HEK293 (cell line): ENCODE data around the gene PIK3AP1.

Experiments used
- CTCF ChIA-PET: fragments of 350-600 bp; formaldehyde crosslinking; extraction: SDS; loops from one replicate; lab custom pipeline; 2021; ENCODE audit warnings: antibody characterized with exemption; lab: Yijun Ruan, JAX
- POLR2A ChIA-PET: fragments of 300-600 bp; formaldehyde crosslinking; extraction: SDS; loops from one replicate; lab custom pipeline; 2020; ENCODE audit warnings: antibody characterized with exemption, inconsistent platforms; lab: Yijun Ruan, JAX
- H3K27ac ChIP-seq: fragments of 200-500 bp; sonication (Bioruptor generic); 2 replicates; pipeline ENCODE4 v1.5.1; 2014; ENCODE audit warnings: low read depth, low read length, control low read depth, inconsistent platforms; ENCODE audit errors: extremely low read depth
- H3K36me3 ChIP-seq, 2 experiments: fragments of 200-500 bp in 1 of 2; sonication (Bioruptor generic) in 1 of 2; 1 replicate in 1 of 2; 2 replicates in 1 of 2; pipeline ENCODE4 v1.5.1; 2014 to 2017; ENCODE audit warnings: inconsistent platforms in 2 of 2, low read length in 2 of 2; ENCODE audit not compliant: control insufficient read depth in 2 of 2, insufficient read depth in 1 of 2
- H3K4me1 ChIP-seq: fragments of 200-500 bp; sonication (Bioruptor generic); 2 replicates; pipeline ENCODE4 v1.5.1; 2014; ENCODE audit warnings: mild to moderate bottlenecking, low read length, inconsistent platforms; ENCODE audit not compliant: control insufficient read depth, insufficient read depth
- H3K4me3 ChIP-seq: 2 replicates; pipeline ENCODE4 v1.5.1; 2011; ENCODE audit warnings: low read depth, mild to moderate bottlenecking, control low read depth, low read length, moderate library complexity
- H3K9me3 ChIP-seq: fragments of 200-500 bp; sonication (Bioruptor generic); 2 replicates; pipeline ENCODE4 v1.5.1; 2014; ENCODE audit warnings: low read depth, low read length, inconsistent platforms; ENCODE audit not compliant: control insufficient read depth, insufficient read depth
- GLIS1 ChIP-seq: fragments of 450-650 bp; formaldehyde crosslinking; IDR thresholded peaks from 2 replicates; pipeline ENCODE4 v1.5.1; 2016; ENCODE audit warnings: missing biosample characterization, missing genetic modification characterization
- GLIS2 ChIP-seq: fragments of 450-650 bp; formaldehyde crosslinking; IDR thresholded peaks from 2 replicates; pipeline ENCODE4 v1.5.1; 2016; ENCODE audit warnings: missing biosample characterization, missing genetic modification characterization
- SP2 ChIP-seq: fragments of 450-650 bp; formaldehyde crosslinking; IDR thresholded peaks from 2 replicates; pipeline ENCODE4 v1.5.1; 2016; ENCODE audit warnings: missing biosample characterization, missing genetic modification characterization
- SP7 ChIP-seq: fragments of 450-650 bp; formaldehyde crosslinking; IDR thresholded peaks from 2 replicates; pipeline ENCODE4 v1.5.1; 2016; ENCODE audit warnings: missing biosample characterization, missing genetic modification characterization
- TSHZ1 ChIP-seq: fragments of 450-650 bp; formaldehyde crosslinking; IDR thresholded peaks from 2 replicates; pipeline ENCODE4 v1.5.1; 2016; ENCODE audit warnings: missing biosample characterization, missing genetic modification characterization, borderline replicate concordance
- YY1 ChIP-seq: fragments of 450-650 bp; formaldehyde crosslinking; IDR thresholded peaks from 2 replicates; pipeline ENCODE4 v1.5.1; 2018; ENCODE audit warnings: missing biosample characterization, missing genetic modification characterization
- ZBTB10 ChIP-seq: fragments of 450-650 bp; formaldehyde crosslinking; IDR thresholded peaks from 2 replicates; pipeline ENCODE4 v1.5.1; 2016; ENCODE audit warnings: missing biosample characterization, missing genetic modification characterization
- ZBTB11 ChIP-seq: fragments of 450-650 bp; formaldehyde crosslinking; conservative IDR thresholded peaks from 2 replicates; pipeline ENCODE4 v1.5.1; 2016; ENCODE audit warnings: low read depth, missing biosample characterization, missing genetic modification characterization
- ZBTB17 ChIP-seq: fragments of 450-650 bp; formaldehyde crosslinking; IDR thresholded peaks from 2 replicates; pipeline ENCODE4 v1.5.1; 2016; ENCODE audit warnings: missing biosample characterization, missing genetic modification characterization
- ZBTB20 ChIP-seq: fragments of 450-650 bp; formaldehyde crosslinking; IDR thresholded peaks from 2 replicates; pipeline ENCODE4 v1.5.1; 2016; ENCODE audit warnings: missing biosample characterization, missing genetic modification characterization
- ZBTB7A ChIP-seq: fragments of 450-650 bp; formaldehyde crosslinking; IDR thresholded peaks from 2 replicates; pipeline ENCODE4 v1.5.1; 2016; ENCODE audit warnings: low read depth, missing biosample characterization, missing genetic modification characterization
- ZIC2 ChIP-seq: fragments of 450-650 bp; formaldehyde crosslinking; IDR thresholded peaks from 2 replicates; pipeline ENCODE4 v1.5.1; 2016; ENCODE audit warnings: missing biosample characterization, missing genetic modification characterization
- ZNF121 ChIP-seq: fragments of 450-650 bp; formaldehyde crosslinking; IDR thresholded peaks from 2 replicates; pipeline ENCODE4 v1.5.1; 2016; ENCODE audit warnings: missing biosample characterization, missing genetic modification characterization
- ZNF292 ChIP-seq: fragments of 450-650 bp; formaldehyde crosslinking; IDR thresholded peaks from 2 replicates; pipeline ENCODE4 v1.5.1; 2016; ENCODE audit warnings: low read depth, missing biosample characterization, missing genetic modification characterization, borderline replicate concordance
- ZNF335 ChIP-seq: fragments of 450-650 bp; formaldehyde crosslinking; conservative IDR thresholded peaks from 2 replicates; pipeline ENCODE4 v1.5.1; 2016; ENCODE audit warnings: missing biosample characterization, missing genetic modification characterization
- ZNF350 ChIP-seq: fragments of 450-650 bp; formaldehyde crosslinking; IDR thresholded peaks from 2 replicates; pipeline ENCODE4 v1.5.0; 2017; ENCODE audit warnings: missing biosample characterization, mild to moderate bottlenecking, missing genetic modification characterization
- ZNF501 ChIP-seq: fragments of 450-650 bp; formaldehyde crosslinking; IDR thresholded peaks from 2 replicates; pipeline ENCODE4 v1.5.1; 2016; ENCODE audit warnings: missing biosample characterization, missing genetic modification characterization
- ZNF510 ChIP-seq: fragments of 450-650 bp; formaldehyde crosslinking; IDR thresholded peaks from 2 replicates; pipeline ENCODE4 v1.5.1; 2018; ENCODE audit warnings: mild to moderate bottlenecking, missing genetic modification characterization, missing biosample characterization; ENCODE audit not compliant: insufficient replicate concordance
- ZNF580 ChIP-seq: fragments of 450-650 bp; formaldehyde crosslinking; IDR thresholded peaks from 2 replicates; pipeline ENCODE4 v1.5.1; 2016; ENCODE audit warnings: missing biosample characterization, missing genetic modification characterization
- ZNF600 ChIP-seq: fragments of 450-650 bp; formaldehyde crosslinking; IDR thresholded peaks from 2 replicates; pipeline ENCODE4 v1.5.1; 2016; ENCODE audit warnings: missing biosample characterization, missing genetic modification characterization
- ZNF621 ChIP-seq: fragments of 450-650 bp; formaldehyde crosslinking; IDR thresholded peaks from 2 replicates; pipeline ENCODE4 v1.5.1; 2017; ENCODE audit warnings: missing biosample characterization, missing genetic modification characterization
- ZNF654 ChIP-seq: fragments of 450-650 bp; formaldehyde crosslinking; IDR thresholded peaks from 2 replicates; pipeline ENCODE4 v1.5.1; 2016; ENCODE audit warnings: low read depth, missing biosample characterization, missing genetic modification characterization
- ZNF707 ChIP-seq: fragments of 450-650 bp; formaldehyde crosslinking; IDR thresholded peaks from 2 replicates; pipeline ENCODE4 v1.5.1; 2016; ENCODE audit warnings: missing biosample characterization, missing genetic modification characterization
- ZSCAN30 ChIP-seq: fragments of 450-650 bp; IDR thresholded peaks from 2 replicates; pipeline ENCODE4 v1.5.1; 2018; ENCODE audit warnings: missing biosample characterization, mild to moderate bottlenecking, missing genetic modification characterization, moderate library complexity

The PIK3AP1 gene

GRCh38 chr10:96587264-96588059 lies 132.9 kb downstream of the PIK3AP1 start (continued):
- TF ChIP-seq TSHZ1 (tag by site-specific recombination), result no peak
- no peak for TF ChIP-seq ZNF707 (tag by site-specific recombination)

- POLR2A ChIA-PET, result interaction anchor here (1.4 kb wide), 1 partner anchor 20 kb away, joined by 4 read pairs; no protein-coding TSS in a partner anchor
- TF ChIP-seq ZNF350 (tag by site-specific recombination) (no peak), ZBTB17 (tag by site-specific recombination) (peak; percentile 64; the same call in 1 of the 2 replicates), YY1 (tag by site-specific recombination) (peak; percentile 82), ZNF335 (tag by site-specific recombination) (peak; percentile 70; the same call in 1 of the 2 replicates), ZIC2 (tag by site-specific recombination) (0 out of 2 replicates have a peak, but pooled peaks have one; percentile 26), SP2 (peak; percentile 28), ZNF654 (tag by site-specific recombination) (no peak), ZNF501 (tag by site-specific recombination) (0 out of 2 replicates have a peak, but pooled peaks have one; percentile 61), GLIS1 (tag by site-specific recombination) (peak; percentile 48), ZNF292 (tag by site-specific recombination) (no peak), ZBTB7A (tag by site-specific recombination) (0 out of 2 replicates have a peak, but pooled peaks have one; percentile 11), ZNF121 (tag by site-specific recombination) (no peak; the same call in 1 of the 2 replicates), ZNF600 (tag by site-specific recombination) (peak; percentile 77), ZBTB11 (tag by site-specific recombination) (peak; percentile 98), ZBTB20 (tag by site-specific recombination) (peak; percentile 94), ZBTB10 (tag by site-specific recombination) (peak; percentile 60; the same call in 1 of the 2 replicates), SP7 (tag by site-specific recombination) (no peak; the same call in none of the 2 replicates), ZNF510 (tag by site-specific recombination) (no peak), ZSCAN30 (tag by site-specific recombination) (peak; percentile 70), ZNF580 (tag by site-specific recombination) (peak; percentile 41; the same call in 1 of the 2 replicates), ZNF621 (tag by site-specific recombination) (no peak), GLIS2 (peak; percentile 75)
Measured at GRCh38 chr10:96586419-96587263, 133.7 kb downstream of the PIK3AP1 start, which contains the start of gene TM9SF3. TM9SF3 (minus strand) TSS chr10:96587012; CDS start chr10:96586835, 177 bp downstream.

More at GRCh38 chr10:96586419-96587263, 133.7 kb downstream of the PIK3AP1 start, which contains the start of gene TM9SF3:
- Histone ChIP-seq H3K36me3 (no peaks in the 10 kb centered on the region), H3K9me3 (no peaks in the 10 kb centered on the region), H3K27ac (peak within 1 kb of the TSS; percentile 99), H3K4me3 (peak within 1 kb of the TSS; percentile 82), H3K4me1 (peaks cover 24% of the 10 kb centered on the region; the same call in 1 of the 2 replicates)
- CTCF ChIA-PET, result interaction anchor here (0.5 to 1.0 kb wide), 5 partner anchors 14 to 57 kb away, joined by 3 read pairs; no protein-coding TSS in a partner anchor
